B cell (primary cell): ENCODE data around the gene AGT. TPM values are rescaled to one million over a fixed set of nuclear protein-coding genes. Genes with fewer than 3 reads are reported as not detected.

Experiments used
- ATAC-seq: fragments of 200-7000 bp; cut with Tn5 transposase; one replicate; pipeline ENCODE4 v1.10.0; 2021; ENCODE audit warnings: low read depth, mild to moderate bottlenecking, moderate number of reproducible peaks, moderate library complexity
- CTCF ChIA-PET: fragments of 350-600 bp; sonication (Branson Sonifier 250); formaldehyde crosslinking; loops from one replicate; lab custom pipeline; 2021; ENCODE audit warnings: antibody characterized with exemption, inconsistent platforms; lab: Charles Lee
- POLR2A ChIA-PET: fragments of 350-600 bp; sonication (Branson Sonifier 250); formaldehyde crosslinking; loops from one replicate; lab custom pipeline; 2021; ENCODE audit warnings: antibody characterized with exemption; lab: Charles Lee
- DNase-seq: peaks from one replicate; pipeline ENCODE4 v3.0.0; 2013
- H2AFZ ChIP-seq: 2 replicates; pipeline ENCODE4 v1.6.1; 2012; ENCODE audit warnings: mild to moderate bottlenecking, low read depth, low read length; ENCODE audit not compliant: insufficient read depth, poor library complexity, severe bottlenecking
- H3K27ac ChIP-seq, 2 donors: 1 replicate in 1 of 2; 2 replicates in 1 of 2; pipeline ENCODE4 v1.5.1; 2012 to 2013; ENCODE audit warnings: low read length in 2 of 2, mild to moderate bottlenecking in 2 of 2, moderate library complexity in 1 of 2
- H3K27me3 ChIP-seq, 4 experiments: fragments of 200-600 bp in 1 of 4; sonication (generic) in 1 of 4; replicated peaks in 1 of 4; 1 replicate in 2 of 4; 2 replicates in 2 of 4; pipeline versions ENCODE4 v1.6.1 to v1.7.0; 2013 to 2016; ENCODE audit warnings: low read length in 3 of 4, mild to moderate bottlenecking in 2 of 4, mixed read lengths in 1 of 4, moderate library complexity in 1 of 4; ENCODE audit not compliant: insufficient read depth in 4 of 4, control insufficient read depth in 3 of 4; ENCODE audit errors: control extremely low read depth in 1 of 4
- H3K36me3 ChIP-seq, 2 experiments: replicated peaks in 1 of 2; 1 replicate in 1 of 2; 2 replicates in 1 of 2; pipeline versions ENCODE4 v1.6.1 to v1.7.1; 2013; ENCODE audit warnings: low read length in 1 of 2; ENCODE audit not compliant: insufficient read depth in 2 of 2, control insufficient read depth in 1 of 2; ENCODE audit errors: control extremely low read depth in 1 of 2, extremely low read depth in 1 of 2
- H3K4me1 ChIP-seq, 2 donors: fragments of 200-600 bp in 1 of 2; sonication (generic) in 1 of 2; 1 replicate in 1 of 2; 2 replicates in 1 of 2; pipeline versions ENCODE4 v1.5.1 to v1.6.1; 2013 to 2017; ENCODE audit warnings: low read length in 2 of 2; ENCODE audit not compliant: control insufficient read depth in 2 of 2, insufficient read depth in 2 of 2
- H3K4me2 ChIP-seq: replicated peaks from 2 replicates; pipeline ENCODE3; 2012; ENCODE audit warnings: mild to moderate bottlenecking, low read depth, low read length; ENCODE audit not compliant: poor library complexity, severe bottlenecking
- H3K4me3 ChIP-seq, 5 experiments: fragments of 200-600 bp in 1 of 5; sonication (generic) in 1 of 5; 1 replicate in 3 of 5; 2 replicates in 2 of 5; pipeline versions ENCODE4 v1.5.1 to v1.7.0; 2011 to 2016; ENCODE audit warnings: low read length in 4 of 5, mild to moderate bottlenecking in 4 of 5, low read depth in 2 of 5, control low read depth in 1 of 5, moderate library complexity in 1 of 5; ENCODE audit not compliant: insufficient read depth in 1 of 5; ENCODE audit errors: control extremely low read depth in 1 of 5, extremely low read depth in 1 of 5
- H3K79me2 ChIP-seq: fragments of 200-600 bp; sonication (generic); one replicate; pipeline ENCODE4 v1.6.0; 2016; ENCODE audit warnings: low read length; ENCODE audit not compliant: control insufficient read depth, insufficient read depth
- H3K9ac ChIP-seq: fragments of 200-600 bp; sonication (generic); 2 replicates; pipeline ENCODE4 v1.6.1; 2017; ENCODE audit warnings: mild to moderate bottlenecking, low read length, moderate library complexity
- H3K9me3 ChIP-seq, 3 donors: one replicate each; pipeline versions ENCODE4 v1.6.1 to v1.7.1; 2013; ENCODE audit warnings: low read length in 2 of 3; ENCODE audit not compliant: control insufficient read depth in 2 of 3, insufficient read depth in 1 of 3; ENCODE audit errors: control extremely low read depth in 1 of 3
- H4K20me1 ChIP-seq: 2 replicates; pipeline ENCODE4 v1.6.0; 2012; ENCODE audit warnings: mild to moderate bottlenecking, low read length; ENCODE audit not compliant: insufficient read depth, control insufficient read depth, poor library complexity, severe bottlenecking
- H3K27ac Mint-ChIP-seq: one replicate; pipeline ENCODE4 v1.8.0; 2021; ENCODE audit warnings: mixed read lengths
- H3K27me3 Mint-ChIP-seq: one replicate; pipeline ENCODE4 v1.8.0; 2021; ENCODE audit warnings: mixed read lengths
- H3K4me1 Mint-ChIP-seq: one replicate; pipeline ENCODE4 v1.8.0; 2021; ENCODE audit warnings: mixed read lengths
- H3K4me3 Mint-ChIP-seq: one replicate; pipeline ENCODE4 v1.8.0; 2021; ENCODE audit warnings: mixed read lengths
- H3K9me3 Mint-ChIP-seq: one replicate; pipeline ENCODE4 v1.8.0; 2022; ENCODE audit warnings: mixed read lengths; ENCODE audit not compliant: insufficient read depth
- EZH2 ChIP-seq: IDR thresholded peaks from 2 replicates; pipeline ENCODE4 v1.6.1; 2012; ENCODE audit warnings: borderline replicate concordance, low read depth, mild to moderate bottlenecking, moderate library complexity, low read length; ENCODE audit not compliant: insufficient read depth, poor library complexity, severe bottlenecking
- WGBS: methylation state at CpG from one replicate; pipeline ENCODE4 v1.1.5; 2013; ENCODE audit warnings: missing lambda C conversion rate; ENCODE audit not compliant: insufficient coverage; 5-methylcytosine and 5-hydroxymethylcytosine counted together
- intact Hi-C: fragments of 100-400 bp; cut with micrococcal nuclease; formaldehyde crosslinking; loops from one replicate; pipeline ENCODE4 v1.10.0; 2022
- polyA plus RNA-seq: library from polyadenylated mRNA; depleted of rRNA; stranded (reverse); fragments of >200 nt; gene quantifications from 2 replicates; pipeline ENCODE4 v1.2.3, GENCODE V29; 2012
- total RNA-seq, 2 donors: library from RNA; stranded (reverse); fragments of 120-200 nt in 1 of 2; gene quantifications; 1 replicate in 1 of 2; 2 replicates in 1 of 2; pipeline versions ENCODE4 v1.2.3 to v1.2.4, GENCODE V29; 2013 to 2022
- TF ChIP-seq, protein P1 (sequence below): fragments of 200-600 bp; IDR thresholded peaks from one replicate; pipeline ENCODE4 v1.8.0; 2022; ENCODE audit warnings: antibody characterized with exemption, mild to moderate bottlenecking

AGT gene
- total and polyA plus RNA-seq, 2 donors (not counting 1 experiment from before 2014, with no cell fraction given) = not detected

DNA sequence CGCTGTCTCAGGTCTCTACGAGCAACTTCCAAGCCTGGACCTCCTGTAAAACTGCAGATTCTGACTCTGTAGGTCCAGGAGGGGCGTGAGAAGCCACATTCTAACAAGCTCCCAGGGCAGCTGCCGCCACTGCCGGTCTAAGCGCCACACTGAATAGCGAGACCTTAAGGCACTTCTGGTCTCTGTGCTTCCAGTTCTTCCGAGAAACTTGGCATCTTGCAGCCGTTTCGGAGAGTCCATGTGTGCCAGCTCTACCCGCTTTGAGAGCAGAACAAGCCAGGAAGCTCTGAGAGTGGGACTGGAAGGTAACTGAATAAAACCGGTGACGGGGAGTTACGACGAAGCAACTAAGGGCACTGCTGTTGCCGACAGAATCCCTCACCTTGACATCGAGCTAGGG, 12.5 kb downstream of the AGT start:
- intact Hi-C loops = no loop called here
- CTCF ChIA-PET = interaction anchor here (0.5 kb wide), 1 partner anchor 187 kb away, joined by 4 read pairs; no protein-coding TSS in a partner anchor
- no peak overlapping the region for H3K4me2 ChIP-seq

GRCh38 chr1:230700132-230700531, 13.8 kb downstream of the AGT start:
- DNase-seq (no peak), ATAC-seq (no peak)
- CTCF ChIA-PET = no interaction called here
- no peak overlapping the region for H3K27ac ChIP-seq
- no peaks in the 10 kb centered on the region for H3K36me3 ChIP-seq
- WGBS = no CpG with 5 or more reads among the region's 4 CpGs
- no peak overlapping the region for H3K4me2 ChIP-seq
- H3K27me3 ChIP-seq = peaks cover 0 to 3% (median 0%) of the 10 kb centered on the region in 4 experiments
- Mint-ChIP-seq H3K27ac (no peak overlapping the region), H3K9me3 (no peaks in the 10 kb centered on the region), H3K27me3 (peaks cover 4% of the 10 kb centered on the region), H3K4me1 (no peaks in the 10 kb centered on the region), H3K4me3 (no peak overlapping the region)
- H2AFZ ChIP-seq = no peak overlapping the region
- intact Hi-C loops = no loop called here
- H3K9ac ChIP-seq = no peak overlapping the region
- TF ChIP-seq, protein P1, sequence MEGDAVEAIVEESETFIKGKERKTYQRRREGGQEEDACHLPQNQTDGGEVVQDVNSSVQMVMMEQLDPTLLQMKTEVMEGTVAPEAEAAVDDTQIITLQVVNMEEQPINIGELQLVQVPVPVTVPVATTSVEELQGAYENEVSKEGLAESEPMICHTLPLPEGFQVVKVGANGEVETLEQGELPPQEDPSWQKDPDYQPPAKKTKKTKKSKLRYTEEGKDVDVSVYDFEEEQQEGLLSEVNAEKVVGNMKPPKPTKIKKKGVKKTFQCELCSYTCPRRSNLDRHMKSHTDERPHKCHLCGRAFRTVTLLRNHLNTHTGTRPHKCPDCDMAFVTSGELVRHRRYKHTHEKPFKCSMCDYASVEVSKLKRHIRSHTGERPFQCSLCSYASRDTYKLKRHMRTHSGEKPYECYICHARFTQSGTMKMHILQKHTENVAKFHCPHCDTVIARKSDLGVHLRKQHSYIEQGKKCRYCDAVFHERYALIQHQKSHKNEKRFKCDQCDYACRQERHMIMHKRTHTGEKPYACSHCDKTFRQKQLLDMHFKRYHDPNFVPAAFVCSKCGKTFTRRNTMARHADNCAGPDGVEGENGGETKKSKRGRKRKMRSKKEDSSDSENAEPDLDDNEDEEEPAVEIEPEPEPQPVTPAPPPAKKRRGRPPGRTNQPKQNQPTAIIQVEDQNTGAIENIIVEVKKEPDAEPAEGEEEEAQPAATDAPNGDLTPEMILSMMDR = no peak
- no peak for TF ChIP-seq EZH2
- no peaks in the 10 kb centered on the region for H3K79me2 ChIP-seq
- no peaks in the 10 kb centered on the region for H3K4me1 ChIP-seq
- H4K20me1 ChIP-seq = no peaks in the 10 kb centered on the region
- no peak overlapping the region for H3K4me3 ChIP-seq
- H3K9me3 ChIP-seq = no peaks in the 10 kb centered on the region
- POLR2A ChIA-PET = no interaction called here

More for the DNA sequence above, 12.5 kb downstream of the AGT start:
- DNase-seq (no peak), ATAC-seq (no peak)
- peaks cover 0 to 3% (median 0%) of the 10 kb centered on the region in 4 experiments for H3K27me3 ChIP-seq
- H4K20me1 ChIP-seq = no peaks in the 10 kb centered on the region
- WGBS = 86% methylated on average over 17 of the region's 17 CpGs
- no peak overlapping the region for H3K9ac ChIP-seq
- H3K79me2 ChIP-seq = no peaks in the 10 kb centered on the region
- Mint-ChIP-seq H3K27ac (no peak overlapping the region), H3K9me3 (no peaks in the 10 kb centered on the region), H3K4me1 (no peaks in the 10 kb centered on the region), H3K4me3 (no peak overlapping the region), H3K27me3 (peaks cover 4% of the 10 kb centered on the region)
- no peaks in the 10 kb centered on the region for H3K36me3 ChIP-seq
- H3K27ac ChIP-seq = no peak overlapping the region
- no peak for TF ChIP-seq EZH2
- TF ChIP-seq, protein P1 = no peak
- no peaks in the 10 kb centered on the region for H3K9me3 ChIP-seq
- H2AFZ ChIP-seq = no peak overlapping the region
- POLR2A ChIA-PET = no interaction called here
- H3K4me1 ChIP-seq = no peaks in the 10 kb centered on the region
- H3K4me3 ChIP-seq = no peak overlapping the region
